Lower leg skin (tissue), 4 donors: ENCODE data around the gene PIK3R1. TPM values are rescaled to one million over a fixed set of nuclear protein-coding genes. Genes with fewer than 3 reads are reported as not detected.

Experiments used
- DNase-seq, 2 donors: peaks; one replicate each; pipeline ENCODE4 v3.0.0-alpha.2; 2019; ENCODE audit warnings: low spot score in 2 of 2
- H3K4me3 ChIP-seq: fragments of 200-600 bp; sonication (generic); 2 replicates; pipeline ENCODE4 v1.5.1; 2017; ENCODE audit warnings: mild to moderate bottlenecking, low read depth; ENCODE audit not compliant: poor library complexity, severe bottlenecking
- CTCF ChIP-seq, 3 donors: fragments of 450-650 bp; IDR thresholded peaks; one replicate each; pipeline ENCODE4 v1.5.1; 2016; ENCODE audit warnings: antibody characterized with exemption in 3 of 3, mild to moderate bottlenecking in 3 of 3, moderate library complexity in 2 of 3
- POLR2A ChIP-seq, 2 donors: fragments of 450-650 bp; IDR thresholded peaks; one replicate each; pipeline ENCODE4 v1.6.1; 2016 to 2017; ENCODE audit warnings: antibody characterized with exemption in 2 of 2, mild to moderate bottlenecking in 1 of 2, moderate library complexity in 1 of 2
- WGBS, 2 donors: methylation state at CpG; one replicate each; pipeline ENCODE4 v1.1.5; 2018; 5-methylcytosine and 5-hydroxymethylcytosine counted together
- intact Hi-C: fragments of 100-400 bp; cut with DNase I; formaldehyde crosslinking; loops from one replicate; pipeline ENCODE4 v1.15.0; 2023; ENCODE audit warnings: low total_unique reads
- total RNA-seq, 4 donors: library from RNA; depleted of rRNA; stranded (reverse); fragments of >200 nt; gene quantifications; one replicate each; pipeline ENCODE4 v1.1.0, GENCODE V29; 2016

Gene PIK3R1
- 100 to 1,000 TPM; 102 to 245 (median 137) TPM for total RNA-seq

- peak within 1 kb of the TSS; percentile 99 for H3K4me3 ChIP-seq
- intact Hi-C loops = no loop called here
- TF ChIP-seq POLR2A (IDR thresholded peaks at IDR 0.05) (peak in 1 of 2 donors; percentile 76), CTCF (IDR thresholded peaks at IDR 0.05) (peak in 1 of 3 donors; percentile 53)
- 0 to 1% methylated on average over 23 to 50 of the region's 78 CpGs for WGBS, 2 donors
- DNase-seq = peak; percentile 93 to 99
These were observed at the start of gene PIK3R1 for GRCh38 chr5:68215208-68215897. Gene PIK3R1, plus strand, starts transcription at chr5:68215756. Its CDS starts 10,920 bp downstream, at chr5:68226676.

- intact Hi-C loops = no loop called here
- DNase-seq = no peak
- no peak for TF ChIP-seq CTCF (IDR thresholded peaks at IDR 0.05)
- TF ChIP-seq POLR2A (IDR thresholded peaks at IDR 0.05) = no peak
- 94 to 97% methylated on average over 4 of the region's 4 CpGs for WGBS, 2 donors
- H3K4me3 ChIP-seq = no peak overlapping the region
These were observed 48.3 kb upstream of the PIK3R1 start for GRCh38 chr5:68167195-68167651.

- 50 to 58% methylated on average over 1 of the region's 1 CpG for WGBS, 2 donors
- H3K4me3 ChIP-seq = no peak overlapping the region
- intact Hi-C loops = no loop called here
- DNase-seq = no peak
- TF ChIP-seq POLR2A (IDR thresholded peaks at IDR 0.05) (no peak), CTCF (IDR thresholded peaks at IDR 0.05) (no peak)
These were observed 45.7 kb upstream of the PIK3R1 start for GRCh38 chr5:68169903-68170302.

- peak; percentile 79 to 93 for DNase-seq
- no peak overlapping the region for H3K4me3 ChIP-seq
- TF ChIP-seq CTCF (IDR thresholded peaks at IDR 0.05) (no peak), POLR2A (IDR thresholded peaks at IDR 0.05) (no peak)
- intact Hi-C loops = no loop called here
- 46 to 57% methylated on average over 10 of the region's 10 CpGs for WGBS, 2 donors
These were observed 44.6 kb upstream of the PIK3R1 start for GRCh38 chr5:68170826-68171558.

GRCh38 chr5:68172314-68172713 is 43.2 kb upstream of the PIK3R1 start:
- H3K4me3 ChIP-seq = no peak overlapping the region
- TF ChIP-seq POLR2A (IDR thresholded peaks at IDR 0.05) (no peak), CTCF (IDR thresholded peaks at IDR 0.05) (no peak)
- 38 to 75% methylated on average over 2 of the region's 2 CpGs for WGBS, 2 donors
- intact Hi-C loops = no loop called here
- DNase-seq = no peak
